Measurements from ENCODE around the gene LRFN2. TPM values are rescaled to one million over a fixed set of nuclear protein-coding genes. Genes with fewer than 3 reads are reported as not detected.

The LRFN2 gene
- total and polyA plus RNA-seq, 2 experiments from 2014 or later: 0.33 to 0.54 TPM

- H3K36me3 ChIP-seq (replicated peaks; ENCODE audit: insufficient read depth, low read depth): no peaks in the 10 kb centered on the region
- H3K4me2 ChIP-seq: no peak overlapping the region
- no peaks in the 10 kb centered on the region for H3K79me2 ChIP-seq
- no peaks in the 10 kb centered on the region for H3K4me1 ChIP-seq (ENCODE audit: insufficient read depth)
- no peaks in the 10 kb centered on the region for H4K20me1 ChIP-seq (ENCODE audit: insufficient read depth, poor library complexity, severe bottlenecking)
- no peaks in the 10 kb centered on the region for H3K27me3 ChIP-seq
- TF ChIP-seq EZH2phosphoT487 (IDR thresholded peaks at IDR 0.05; ENCODE audit: low read depth, severe bottlenecking, unreplicated experiment) (no peak), EZH2 (IDR thresholded peaks at IDR 0.05; ENCODE audit: borderline replicate concordance) (no peak)
- TF ChIP-seq, protein P1, sequence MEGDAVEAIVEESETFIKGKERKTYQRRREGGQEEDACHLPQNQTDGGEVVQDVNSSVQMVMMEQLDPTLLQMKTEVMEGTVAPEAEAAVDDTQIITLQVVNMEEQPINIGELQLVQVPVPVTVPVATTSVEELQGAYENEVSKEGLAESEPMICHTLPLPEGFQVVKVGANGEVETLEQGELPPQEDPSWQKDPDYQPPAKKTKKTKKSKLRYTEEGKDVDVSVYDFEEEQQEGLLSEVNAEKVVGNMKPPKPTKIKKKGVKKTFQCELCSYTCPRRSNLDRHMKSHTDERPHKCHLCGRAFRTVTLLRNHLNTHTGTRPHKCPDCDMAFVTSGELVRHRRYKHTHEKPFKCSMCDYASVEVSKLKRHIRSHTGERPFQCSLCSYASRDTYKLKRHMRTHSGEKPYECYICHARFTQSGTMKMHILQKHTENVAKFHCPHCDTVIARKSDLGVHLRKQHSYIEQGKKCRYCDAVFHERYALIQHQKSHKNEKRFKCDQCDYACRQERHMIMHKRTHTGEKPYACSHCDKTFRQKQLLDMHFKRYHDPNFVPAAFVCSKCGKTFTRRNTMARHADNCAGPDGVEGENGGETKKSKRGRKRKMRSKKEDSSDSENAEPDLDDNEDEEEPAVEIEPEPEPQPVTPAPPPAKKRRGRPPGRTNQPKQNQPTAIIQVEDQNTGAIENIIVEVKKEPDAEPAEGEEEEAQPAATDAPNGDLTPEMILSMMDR (IDR thresholded peaks at IDR 0.05; ENCODE audit: poor library complexity): no peak
- WGBS (ENCODE audit: low lambda C conversion rate, missing lambda C conversion rate): 67% methylated on average over 1 of the region's 1 CpG
- DNase-seq (ENCODE audit: low spot score): no peak
- H3K4me3 ChIP-seq: no peak overlapping the region
- H3K9me3 ChIP-seq (ENCODE audit: low read depth): no peaks in the 10 kb centered on the region
- no peaks in the 10 kb centered on the region for H3K9me2 ChIP-seq (replicated peaks; ENCODE audit: insufficient read depth)
- H2AFZ ChIP-seq: no peak overlapping the region
- H3K27ac ChIP-seq: no peak overlapping the region
Observed at GRCh38 chr6:40460380-40460779, 126.8 kb downstream of the LRFN2 start.

DNA sequence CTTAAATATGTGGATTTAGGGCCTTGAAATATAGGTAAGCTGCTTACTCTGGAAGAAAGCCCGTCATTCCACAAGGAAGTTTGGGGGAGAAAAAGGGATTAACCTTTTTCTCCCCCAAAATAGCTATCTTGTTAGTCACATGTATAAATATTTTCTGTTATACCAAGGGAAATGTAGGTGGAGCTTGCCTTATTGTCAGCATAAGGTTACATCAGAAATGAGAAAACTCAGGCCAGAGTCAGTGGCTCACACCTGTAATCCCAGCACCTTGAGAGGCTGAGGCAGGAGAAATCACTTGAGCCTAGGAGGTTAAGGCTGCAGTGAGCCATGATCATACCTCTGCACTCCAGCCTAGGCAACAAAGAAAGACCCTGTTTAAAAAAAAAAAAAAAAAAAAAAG, 129.9 kb downstream of the LRFN2 start:
- Histone ChIP-seq H3K4me2 (no peak overlapping the region), H3K4me1 (ENCODE audit: insufficient read depth) (no peaks in the 10 kb centered on the region), H3K79me2 (no peaks in the 10 kb centered on the region), H4K20me1 (ENCODE audit: insufficient read depth, poor library complexity, severe bottlenecking) (no peaks in the 10 kb centered on the region), H2AFZ (no peak overlapping the region), H3K27me3 (no peaks in the 10 kb centered on the region), H3K36me3 (replicated peaks; ENCODE audit: insufficient read depth, low read depth) (no peaks in the 10 kb centered on the region), H3K9me2 (replicated peaks; ENCODE audit: insufficient read depth) (no peaks in the 10 kb centered on the region), H3K9me3 (ENCODE audit: low read depth) (no peaks in the 10 kb centered on the region), H3K4me3 (no peak overlapping the region), H3K27ac (no peak overlapping the region)
- TF ChIP-seq EZH2 (IDR thresholded peaks at IDR 0.05; ENCODE audit: borderline replicate concordance) (no peak), EZH2phosphoT487 (IDR thresholded peaks at IDR 0.05; ENCODE audit: low read depth, severe bottlenecking, unreplicated experiment) (no peak)
- TF ChIP-seq, protein P1 (IDR thresholded peaks at IDR 0.05; ENCODE audit: poor library complexity): no peak
- DNase-seq (ENCODE audit: low spot score): no peak
- WGBS (ENCODE audit: low lambda C conversion rate, missing lambda C conversion rate): 87% methylated on average over 1 of the region's 1 CpG

DNA sequence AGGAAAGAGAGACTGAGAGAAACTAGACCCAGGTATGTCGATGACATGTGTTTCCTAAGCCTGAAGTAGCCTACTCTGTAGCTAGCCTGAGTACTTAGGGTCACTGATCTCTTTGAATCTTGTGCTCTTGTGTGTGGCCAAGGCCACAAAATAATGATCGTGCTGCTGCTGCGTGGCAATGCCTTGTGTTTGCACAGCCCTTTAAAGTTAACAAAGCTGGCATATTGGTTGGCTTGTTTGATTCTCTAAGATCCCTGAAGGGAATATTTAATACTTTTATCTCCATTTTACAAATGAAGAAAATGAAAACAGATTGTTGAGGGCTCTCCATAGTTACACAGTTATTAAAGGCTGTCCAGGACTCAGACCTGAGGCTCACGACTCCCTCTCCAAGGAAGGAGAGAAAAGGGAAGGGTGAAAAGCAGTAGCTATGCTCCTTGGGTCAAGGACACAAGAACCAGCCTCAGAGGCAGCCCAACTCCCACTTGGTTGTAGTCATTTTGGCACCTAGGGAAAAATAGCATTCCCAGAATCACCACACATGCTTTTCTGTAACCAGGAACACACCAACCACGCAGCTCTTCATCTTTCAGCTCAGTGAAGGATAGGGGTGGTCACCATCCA, 130.7 kb downstream of the LRFN2 start:
- H3K27me3 ChIP-seq: no peaks in the 10 kb centered on the region
- H3K9me2 ChIP-seq (replicated peaks; ENCODE audit: insufficient read depth): no peaks in the 10 kb centered on the region
- H3K27ac ChIP-seq: no peak overlapping the region
- 86% methylated on average over 5 of the region's 5 CpGs for WGBS (ENCODE audit: low lambda C conversion rate, missing lambda C conversion rate)
- H3K9me3 ChIP-seq (ENCODE audit: low read depth): no peaks in the 10 kb centered on the region
- no peak overlapping the region for H3K4me3 ChIP-seq
- no peak overlapping the region for H2AFZ ChIP-seq
- no peaks in the 10 kb centered on the region for H4K20me1 ChIP-seq (ENCODE audit: insufficient read depth, poor library complexity, severe bottlenecking)
- no peaks in the 10 kb centered on the region for H3K79me2 ChIP-seq
- TF ChIP-seq EZH2 (IDR thresholded peaks at IDR 0.05; ENCODE audit: borderline replicate concordance) (no peak), EZH2phosphoT487 (IDR thresholded peaks at IDR 0.05; ENCODE audit: low read depth, severe bottlenecking, unreplicated experiment) (no peak)
- TF ChIP-seq, protein P1 (IDR thresholded peaks at IDR 0.05; ENCODE audit: poor library complexity): no peak
- H3K36me3 ChIP-seq (replicated peaks; ENCODE audit: insufficient read depth, low read depth): no peaks in the 10 kb centered on the region
- no peak overlapping the region for H3K4me2 ChIP-seq
- DNase-seq (ENCODE audit: low spot score): no peak
- H3K4me1 ChIP-seq (ENCODE audit: insufficient read depth): no peaks in the 10 kb centered on the region

Data from hepatocyte (in vitro differentiated cells).